ENCODE measurements around the gene MAT2A. TPM values are rescaled to one million over a fixed set of nuclear protein-coding genes. Genes with fewer than 3 reads are reported as not detected.

The MAT2A gene
- total and polyA plus RNA-seq, 12 donors = 81.7 to 460 (median 122) TPM

GRCh38 chr2:85588645-85589044 lies 49.7 kb downstream of the MAT2A start:
- Histone ChIP-seq H3K4me3 (no peak overlapping the region), H3K9me3 (no peaks in the 10 kb centered on the region), H3K36me3 (peaks cover 0 to 16% (median 0%) of the 10 kb centered on the region in 9 donors), H3K4me1 (peaks cover 17 to 90% (median 83%) of the 10 kb centered on the region in 9 donors), H3K27ac (peak overlapping the region; percentile 63 to 97 (median 86)), H3K27me3 (no peaks in the 10 kb centered on the region)
- no peak for TF ChIP-seq CTCF (IDR thresholded peaks at IDR 0.05)
- intact Hi-C loops (cut with DNase I) = no loop called here
- no peak for ATAC-seq
- no peak for DNase-seq
- 77 to 81% methylated on average over 4 of the region's 4 CpGs for WGBS, 2 donors

- peaks cover 0 to 18% (median 0%) of the 10 kb centered on the region in 9 donors for H3K36me3 ChIP-seq
- no peak for TF ChIP-seq CTCF (IDR thresholded peaks at IDR 0.05)
- DNase-seq (no peak), ATAC-seq (peak in 1 of 8 donors; percentile 41)
- no peaks in the 10 kb centered on the region for H3K9me3 ChIP-seq
- intact Hi-C loops (cut with DNase I) = no loop called here
- no peaks in the 10 kb centered on the region for H3K27me3 ChIP-seq
- H3K4me3 ChIP-seq = no peak overlapping the region
- H3K27ac ChIP-seq = peak overlapping the region; percentile 63 to 97 (median 86)
- WGBS, 2 donors = 77 to 84% methylated on average over 4 of the region's 4 CpGs
- H3K4me1 ChIP-seq = peaks cover 17 to 90% (median 80%) of the 10 kb centered on the region in 9 donors
Observed at GRCh38 chr2:85589181-85589580, 50.2 kb downstream of the MAT2A start.

GRCh38 chr2:85589982-85590791 lies 51.2 kb downstream of the MAT2A start:
- no peak for TF ChIP-seq CTCF (IDR thresholded peaks at IDR 0.05)
- 38 to 47% methylated on average over 7 of the region's 7 CpGs for WGBS, 2 donors
- peak; percentile 24 to 69 for DNase-seq
- Histone ChIP-seq H3K9me3 (no peaks in the 10 kb centered on the region), H3K4me1 (peaks cover 16 to 92% (median 82%) of the 10 kb centered on the region in 9 donors), H3K27ac (peak overlapping the region; percentile 63 to 97 (median 86)), H3K27me3 (no peaks in the 10 kb centered on the region), H3K4me3 (peak overlapping the region in 3 of 10 donors; percentile 0 to 15 (median 14)), H3K36me3 (peaks cover 0 to 18% (median 0%) of the 10 kb centered on the region in 9 donors)
- intact Hi-C loops (cut with DNase I) = no loop called here
- ATAC-seq = peak in 7 of 8 donors; percentile 19 to 57 (median 37)

- no peak for DNase-seq
- peaks cover 0 to 18% (median 0%) of the 10 kb centered on the region in 9 donors for H3K36me3 ChIP-seq
- H3K9me3 ChIP-seq = no peaks in the 10 kb centered on the region
- peaks cover 9 to 84% (median 75%) of the 10 kb centered on the region in 9 donors for H3K4me1 ChIP-seq
- ATAC-seq = no peak
- no peak for TF ChIP-seq CTCF (IDR thresholded peaks at IDR 0.05)
- WGBS, 2 donors = 71 to 85% methylated on average over 2 of the region's 2 CpGs
- H3K27me3 ChIP-seq = no peaks in the 10 kb centered on the region
- peak overlapping the region in 3 of 10 donors; percentile 0 to 14 (median 3) for H3K4me3 ChIP-seq
- H3K27ac ChIP-seq = peak overlapping the region; percentile 63 to 97 (median 86)
- intact Hi-C loops (cut with DNase I) = no loop called here
Observed at GRCh38 chr2:85590950-85591349, 52.0 kb downstream of the MAT2A start.
